Activated effector memory CD4-positive, alpha-beta T cell treated with anti-CD3 and anti-CD28 coated beads, Interleukin-2, amount 50 U/mL, for 16 hours (primary cell): ENCODE measurements around the gene ZMIZ1.
A peak's percentile ranks its signal among the peaks of the same experiment; 100 is the strongest.

Experiments used
- DNase-seq: peaks from one replicate; pipeline ENCODE4 v3.0.0-alpha.2; 2020

The ZMIZ1 gene

GRCh38 chr10:79052291-79053080 is 16.3 kb upstream of the ZMIZ1 start:
- DNase-seq: peak; percentile 61

GRCh38 chr10:79053081-79053434 is 15.7 kb upstream of the ZMIZ1 start:
- peak; percentile 43 for DNase-seq

- peak; percentile 55 for DNase-seq
Measured at GRCh38 chr10:79053481-79054202, 15.1 kb upstream of the ZMIZ1 start.

GRCh38 chr10:79054203-79055099 is 14.3 kb upstream of the ZMIZ1 start:
- peak; percentile 43 for DNase-seq

GRCh38 chr10:79055100-79055782 is 13.5 kb upstream of the ZMIZ1 start:
- peak; percentile 19 for DNase-seq

GRCh38 chr10:79055892-79056291 is 12.9 kb upstream of the ZMIZ1 start:
- DNase-seq: peak; percentile 31

- peak; percentile 39 for DNase-seq
Measured at GRCh38 chr10:79056361-79056735, 12.4 kb upstream of the ZMIZ1 start.

GRCh38 chr10:79056736-79057391 is 11.9 kb upstream of the ZMIZ1 start:
- peak; percentile 42 for DNase-seq

GRCh38 chr10:79057481-79058275 is 11.1 kb upstream of the ZMIZ1 start:
- peak; percentile 6 for DNase-seq

- DNase-seq: peak; percentile 22
Measured at GRCh38 chr10:79058899-79059841, 9.6 kb upstream of the ZMIZ1 start.

GRCh38 chr10:79059859-79060379 is 8.8 kb upstream of the ZMIZ1 start:
- peak; percentile 10 for DNase-seq

- peak; percentile 38 for DNase-seq
Measured at GRCh38 chr10:79060641-79061255, 8.0 kb upstream of the ZMIZ1 start.

GRCh38 chr10:79061441-79062315 is 7.1 kb upstream of the ZMIZ1 start:
- peak; percentile 50 for DNase-seq

GRCh38 chr10:79063071-79063491 is 5.7 kb upstream of the ZMIZ1 start:
- DNase-seq: peak; percentile 61

- peak; percentile 74 for DNase-seq
Measured at GRCh38 chr10:79063661-79064492, 4.9 kb upstream of the ZMIZ1 start.

- no peak for DNase-seq
Measured at GRCh38 chr10:79065091-79065551, 3.6 kb upstream of the ZMIZ1 start.

GRCh38 chr10:79065853-79066252 is 2.9 kb upstream of the ZMIZ1 start:
- no peak for DNase-seq
